Measurements from ENCODE around the gene DSG2.

The DSG2 gene

GRCh38 chr18:31549416-31549815 is 51.4 kb downstream of the DSG2 start:
- no peak overlapping the region for H3K27ac ChIP-seq (replicated peaks)
- H3K4me3 ChIP-seq (replicated peaks; ENCODE audit: insufficient read depth, low read length): no peak overlapping the region
- DNase-seq (ENCODE audit: low read depth in 1 of 2, low spot score in 1 of 2): no peak
- H3K27me3 ChIP-seq (ENCODE audit: insufficient read depth, poor library complexity, severe bottlenecking): peaks cover 5% of the 10 kb centered on the region
- TF ChIP-seq SPI1 (IDR thresholded peaks at IDR 0.05; ENCODE audit: borderline replicate concordance, low read depth) (no peak), POLR2AphosphoS5 (IDR thresholded peaks at IDR 0.05; ENCODE audit: low read depth) (no peak), GABPA (IDR thresholded peaks at IDR 0.05; ENCODE audit: low read depth) (no peak)
- TF ChIP-seq, protein P1, sequence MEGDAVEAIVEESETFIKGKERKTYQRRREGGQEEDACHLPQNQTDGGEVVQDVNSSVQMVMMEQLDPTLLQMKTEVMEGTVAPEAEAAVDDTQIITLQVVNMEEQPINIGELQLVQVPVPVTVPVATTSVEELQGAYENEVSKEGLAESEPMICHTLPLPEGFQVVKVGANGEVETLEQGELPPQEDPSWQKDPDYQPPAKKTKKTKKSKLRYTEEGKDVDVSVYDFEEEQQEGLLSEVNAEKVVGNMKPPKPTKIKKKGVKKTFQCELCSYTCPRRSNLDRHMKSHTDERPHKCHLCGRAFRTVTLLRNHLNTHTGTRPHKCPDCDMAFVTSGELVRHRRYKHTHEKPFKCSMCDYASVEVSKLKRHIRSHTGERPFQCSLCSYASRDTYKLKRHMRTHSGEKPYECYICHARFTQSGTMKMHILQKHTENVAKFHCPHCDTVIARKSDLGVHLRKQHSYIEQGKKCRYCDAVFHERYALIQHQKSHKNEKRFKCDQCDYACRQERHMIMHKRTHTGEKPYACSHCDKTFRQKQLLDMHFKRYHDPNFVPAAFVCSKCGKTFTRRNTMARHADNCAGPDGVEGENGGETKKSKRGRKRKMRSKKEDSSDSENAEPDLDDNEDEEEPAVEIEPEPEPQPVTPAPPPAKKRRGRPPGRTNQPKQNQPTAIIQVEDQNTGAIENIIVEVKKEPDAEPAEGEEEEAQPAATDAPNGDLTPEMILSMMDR (IDR thresholded peaks at IDR 0.05; ENCODE audit: insufficient read depth, low read length): no peak
- TF ChIP-seq, protein P2, sequence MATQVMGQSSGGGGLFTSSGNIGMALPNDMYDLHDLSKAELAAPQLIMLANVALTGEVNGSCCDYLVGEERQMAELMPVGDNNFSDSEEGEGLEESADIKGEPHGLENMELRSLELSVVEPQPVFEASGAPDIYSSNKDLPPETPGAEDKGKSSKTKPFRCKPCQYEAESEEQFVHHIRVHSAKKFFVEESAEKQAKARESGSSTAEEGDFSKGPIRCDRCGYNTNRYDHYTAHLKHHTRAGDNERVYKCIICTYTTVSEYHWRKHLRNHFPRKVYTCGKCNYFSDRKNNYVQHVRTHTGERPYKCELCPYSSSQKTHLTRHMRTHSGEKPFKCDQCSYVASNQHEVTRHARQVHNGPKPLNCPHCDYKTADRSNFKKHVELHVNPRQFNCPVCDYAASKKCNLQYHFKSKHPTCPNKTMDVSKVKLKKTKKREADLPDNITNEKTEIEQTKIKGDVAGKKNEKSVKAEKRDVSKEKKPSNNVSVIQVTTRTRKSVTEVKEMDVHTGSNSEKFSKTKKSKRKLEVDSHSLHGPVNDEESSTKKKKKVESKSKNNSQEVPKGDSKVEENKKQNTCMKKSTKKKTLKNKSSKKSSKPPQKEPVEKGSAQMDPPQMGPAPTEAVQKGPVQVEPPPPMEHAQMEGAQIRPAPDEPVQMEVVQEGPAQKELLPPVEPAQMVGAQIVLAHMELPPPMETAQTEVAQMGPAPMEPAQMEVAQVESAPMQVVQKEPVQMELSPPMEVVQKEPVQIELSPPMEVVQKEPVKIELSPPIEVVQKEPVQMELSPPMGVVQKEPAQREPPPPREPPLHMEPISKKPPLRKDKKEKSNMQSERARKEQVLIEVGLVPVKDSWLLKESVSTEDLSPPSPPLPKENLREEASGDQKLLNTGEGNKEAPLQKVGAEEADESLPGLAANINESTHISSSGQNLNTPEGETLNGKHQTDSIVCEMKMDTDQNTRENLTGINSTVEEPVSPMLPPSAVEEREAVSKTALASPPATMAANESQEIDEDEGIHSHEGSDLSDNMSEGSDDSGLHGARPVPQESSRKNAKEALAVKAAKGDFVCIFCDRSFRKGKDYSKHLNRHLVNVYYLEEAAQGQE (IDR thresholded peaks at IDR 0.05; ENCODE audit: insufficient replicate concordance, low read depth): no peak

- TF ChIP-seq POLR2AphosphoS5 (IDR thresholded peaks at IDR 0.05; ENCODE audit: low read depth): no peak
- TF ChIP-seq GABPA (IDR thresholded peaks at IDR 0.05; ENCODE audit: low read depth): no peak
- no peak for TF ChIP-seq SPI1 (IDR thresholded peaks at IDR 0.05; ENCODE audit: borderline replicate concordance, low read depth)
- TF ChIP-seq, protein P2 (IDR thresholded peaks at IDR 0.05; ENCODE audit: insufficient replicate concordance, low read depth): no peak
- TF ChIP-seq, protein P1 (IDR thresholded peaks at IDR 0.05; ENCODE audit: insufficient read depth, low read length): no peak
- DNase-seq (ENCODE audit: low read depth in 1 of 2, low spot score in 1 of 2): no peak
- H3K27me3 ChIP-seq (ENCODE audit: insufficient read depth, poor library complexity, severe bottlenecking): peaks cover 3% of the 10 kb centered on the region
- H3K4me3 ChIP-seq (replicated peaks; ENCODE audit: insufficient read depth, low read length): no peak overlapping the region
- no peak overlapping the region for H3K27ac ChIP-seq (replicated peaks)
Observed at GRCh38 chr18:31551883-31552282, 53.9 kb downstream of the DSG2 start.

DNA sequence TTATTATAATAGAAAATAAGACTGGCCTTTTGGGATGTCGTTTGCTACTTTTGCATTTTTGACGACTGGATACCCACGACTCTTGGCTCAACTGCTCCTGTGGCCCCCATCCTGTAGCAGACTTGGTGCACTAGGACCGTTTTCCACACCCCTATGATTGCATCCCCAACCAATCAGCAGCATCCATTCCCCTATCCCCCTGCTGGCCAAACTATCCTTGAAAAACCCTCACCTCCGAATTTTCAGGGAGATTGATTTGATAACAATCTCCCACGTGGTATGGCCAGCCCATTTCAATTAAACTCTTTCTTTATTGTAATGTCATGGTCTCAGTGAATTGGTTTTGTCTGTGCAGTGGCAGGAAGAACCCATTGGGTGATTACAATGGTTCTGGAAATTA is 55.8 kb downstream of the DSG2 start:
- Histone ChIP-seq H3K27ac (replicated peaks) (no peak overlapping the region), H3K4me3 (replicated peaks; ENCODE audit: insufficient read depth, low read length) (no peak overlapping the region), H3K27me3 (ENCODE audit: insufficient read depth, poor library complexity, severe bottlenecking) (peaks cover 3% of the 10 kb centered on the region)
- no peak for DNase-seq (ENCODE audit: low read depth in 1 of 2, low spot score in 1 of 2)
- TF ChIP-seq, protein P1 (IDR thresholded peaks at IDR 0.05; ENCODE audit: insufficient read depth, low read length): no peak
- no peak for TF ChIP-seq SPI1 (IDR thresholded peaks at IDR 0.05; ENCODE audit: borderline replicate concordance, low read depth)
- no peak for TF ChIP-seq GABPA (IDR thresholded peaks at IDR 0.05; ENCODE audit: low read depth)
- no peak for TF ChIP-seq POLR2AphosphoS5 (IDR thresholded peaks at IDR 0.05; ENCODE audit: low read depth)
- TF ChIP-seq, protein P2 (IDR thresholded peaks at IDR 0.05; ENCODE audit: insufficient replicate concordance, low read depth): no peak
